CD4-positive, CD25-positive, alpha-beta regulatory T cell (primary cell): ENCODE measurements around the gene PARN. TPM values are rescaled to one million over a fixed set of nuclear protein-coding genes. Genes with fewer than 3 reads are reported as not detected.
"Not testable (repeated sequence)": the region's sequence is repeated elsewhere in the genome, so short reads cannot be mapped to it uniquely, and the experiment has no call there.

Experiments
- ATAC-seq, 2 donors: fragments of 150-1000 bp; cut with Tn5 transposase; one replicate each; pipeline ENCODE4 v1.10.0; 2021; ENCODE audit warnings: low read depth in 2 of 2, moderate number of reproducible peaks in 2 of 2, moderate library complexity in 1 of 2
- DNase-seq, 3 donors: peaks; one replicate each; pipeline versions ENCODE4 v3.0.0 to v3.0.0-alpha.2; 2012 to 2022; ENCODE audit warnings: mixed read lengths in 1 of 3
- H3K27ac ChIP-seq: one replicate; pipeline ENCODE4 v1.7.0; 2013; ENCODE audit warnings: mild to moderate bottlenecking, low read length; ENCODE audit not compliant: insufficient read depth, poor library complexity, severe bottlenecking
- H3K27me3 ChIP-seq: one replicate; pipeline ENCODE4 v1.7.0; 2013; ENCODE audit warnings: low read length; ENCODE audit not compliant: control insufficient read depth, insufficient read depth
- H3K36me3 ChIP-seq: one replicate; pipeline ENCODE4 v1.7.0; 2013; ENCODE audit warnings: mild to moderate bottlenecking, low read length, moderate library complexity; ENCODE audit not compliant: control insufficient read depth, insufficient read depth
- H3K4me1 ChIP-seq: 2 replicates; pipeline ENCODE4 v1.7.0; 2013; ENCODE audit warnings: mild to moderate bottlenecking, low read length; ENCODE audit not compliant: insufficient read depth, control insufficient read depth, poor library complexity, severe bottlenecking
- H3K4me3 ChIP-seq: one replicate; pipeline ENCODE4 v1.7.0; 2013; ENCODE audit warnings: low read depth, mild to moderate bottlenecking, low read length, moderate library complexity
- H3K9me3 ChIP-seq, 2 experiments: 1 replicate in 1 of 2; 2 replicates in 1 of 2; pipeline ENCODE4 v1.7.0; 2013; ENCODE audit warnings: low read length in 2 of 2, mild to moderate bottlenecking in 1 of 2, moderate library complexity in 1 of 2; ENCODE audit not compliant: control insufficient read depth in 2 of 2
- H3K27ac Mint-ChIP-seq, 3 donors: one replicate each; pipeline ENCODE4 v1.8.0; 2020 to 2022; ENCODE audit warnings: mild to moderate bottlenecking in 3 of 3, mixed read lengths in 3 of 3, moderate library complexity in 2 of 3
- H3K27me3 Mint-ChIP-seq: one replicate; pipeline ENCODE4 v1.8.0; 2022; ENCODE audit warnings: mild to moderate bottlenecking, mixed read lengths
- H3K36me3 Mint-ChIP-seq: one replicate; pipeline ENCODE4 v1.8.0; 2020; ENCODE audit warnings: mixed read lengths
- H3K4me1 Mint-ChIP-seq, 4 donors: one replicate each; pipeline ENCODE4 v1.8.0; 2020 to 2022; ENCODE audit warnings: mixed read lengths in 4 of 4, mild to moderate bottlenecking in 1 of 4
- H3K4me3 Mint-ChIP-seq, 4 donors: one replicate each; pipeline ENCODE4 v1.8.0; 2020 to 2022; ENCODE audit warnings: mild to moderate bottlenecking in 4 of 4, mixed read lengths in 4 of 4, moderate library complexity in 3 of 4
- H3K9me3 Mint-ChIP-seq, 7 donors: one replicate each; pipeline ENCODE4 v1.8.0; 2020 to 2022; ENCODE audit warnings: mixed read lengths in 7 of 7, mild to moderate bottlenecking in 3 of 7, moderate library complexity in 2 of 7
- polyA plus RNA-seq, 4 donors: library from polyadenylated mRNA; unstranded; fragments of 300-500 nt; fragmentation: Illumina TruSeq; gene quantifications; one replicate each; pipeline ENCODE4 v1.2.3, GENCODE V29; 2021
- total RNA-seq: library from RNA; stranded (reverse); gene quantifications from one replicate; pipeline ENCODE4 v1.2.3, GENCODE V29; 2022

The PARN gene
- total and polyA plus RNA-seq, 5 donors from 2014 or later: 36.2 to 50.9 (median 46.6) TPM

DNA sequence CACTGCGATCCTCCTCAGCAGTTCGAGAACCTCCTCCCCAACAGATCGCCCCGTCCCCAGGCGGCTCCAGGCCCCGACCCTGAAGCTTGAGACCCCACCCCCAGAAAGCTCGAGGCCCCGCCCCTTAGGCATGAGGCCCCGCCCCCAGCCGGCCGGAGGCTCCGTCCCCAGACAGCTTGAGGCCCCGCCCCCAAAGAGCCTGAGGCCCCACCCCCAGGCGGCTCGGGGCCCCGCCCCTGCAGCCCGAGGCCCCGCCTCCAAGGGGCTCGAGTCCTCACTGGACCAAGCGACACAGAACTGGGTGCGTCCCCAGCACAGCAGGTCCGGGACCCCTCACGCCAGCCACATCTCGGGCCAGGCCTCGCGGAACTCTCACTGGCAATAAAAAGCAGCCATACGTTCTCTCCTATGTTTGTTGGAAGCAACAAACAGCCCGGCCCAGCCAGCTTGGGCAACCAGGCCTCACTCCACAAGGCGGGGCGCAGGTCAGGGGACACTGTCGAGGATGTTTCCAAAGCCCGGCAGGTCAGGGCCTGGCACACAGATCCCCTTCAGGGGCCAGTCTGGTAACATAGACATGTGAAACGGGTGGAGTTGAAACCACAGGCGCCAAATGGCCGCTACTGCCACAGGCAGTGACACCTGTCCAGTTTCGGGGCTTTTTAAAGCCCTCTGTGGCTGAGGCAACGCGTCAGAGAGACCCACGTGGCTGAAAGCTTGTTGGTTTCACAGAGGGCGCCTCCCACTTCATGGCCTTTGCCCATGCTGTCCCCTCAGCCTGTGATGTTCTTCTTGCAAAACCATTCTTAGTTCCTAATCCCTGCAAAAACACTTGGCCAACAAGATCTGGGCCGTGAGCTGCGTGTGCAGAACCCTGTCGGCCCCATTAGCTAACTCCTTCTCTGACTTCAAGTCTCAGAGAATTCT is 224.2 kb downstream of the PARN start:
- Mint-ChIP-seq H3K36me3 (no peaks in the 10 kb centered on the region), H3K9me3 (peaks cover 0 to 1% (median 0%) of the 10 kb centered on the region in 7 donors), H3K27me3 (no peaks in the 10 kb centered on the region), H3K4me1 (no peaks in the 10 kb centered on the region), H3K4me3 (no peak overlapping the region), H3K27ac (no peak overlapping the region)
- Histone ChIP-seq H3K4me1 (no peaks in the 10 kb centered on the region), H3K9me3 (no peaks in the 10 kb centered on the region), H3K4me3 (no peak overlapping the region), H3K27me3 (no peaks in the 10 kb centered on the region), H3K27ac (no peak overlapping the region), H3K36me3 (no peaks in the 10 kb centered on the region)
- ATAC-seq (no peak), DNase-seq (no peak)

DNA sequence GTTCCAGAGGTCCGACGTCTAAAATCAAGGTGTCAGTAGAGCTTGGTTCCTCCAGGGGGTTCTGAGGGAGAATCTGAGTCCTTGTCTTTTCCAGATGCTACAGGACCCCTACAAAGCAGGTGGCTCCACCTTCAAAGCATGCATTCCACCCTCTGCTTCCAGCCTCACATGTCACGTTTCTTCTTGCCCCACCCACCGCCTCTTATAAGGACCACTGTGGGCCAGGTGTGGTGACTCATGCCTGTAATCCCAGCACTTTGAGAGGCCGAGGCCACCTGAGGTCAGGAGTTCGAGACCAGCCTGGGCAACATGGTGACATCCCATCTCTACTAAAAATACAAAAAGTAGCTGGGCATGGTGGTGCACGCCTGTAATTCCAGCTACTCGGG is 227.1 kb downstream of the PARN start:
- ATAC-seq, H3K9me3 ChIP-seq, H3K4me3 Mint-ChIP-seq, H3K27me3 ChIP-seq, H3K27ac Mint-ChIP-seq, H3K9me3 Mint-ChIP-seq, H3K36me3 ChIP-seq, H3K27ac ChIP-seq, DNase-seq, H3K36me3 Mint-ChIP-seq, H3K4me1 Mint-ChIP-seq, H3K27me3 Mint-ChIP-seq, H3K4me3 ChIP-seq, H3K4me1 ChIP-seq: not testable (repeated sequence)

DNA sequence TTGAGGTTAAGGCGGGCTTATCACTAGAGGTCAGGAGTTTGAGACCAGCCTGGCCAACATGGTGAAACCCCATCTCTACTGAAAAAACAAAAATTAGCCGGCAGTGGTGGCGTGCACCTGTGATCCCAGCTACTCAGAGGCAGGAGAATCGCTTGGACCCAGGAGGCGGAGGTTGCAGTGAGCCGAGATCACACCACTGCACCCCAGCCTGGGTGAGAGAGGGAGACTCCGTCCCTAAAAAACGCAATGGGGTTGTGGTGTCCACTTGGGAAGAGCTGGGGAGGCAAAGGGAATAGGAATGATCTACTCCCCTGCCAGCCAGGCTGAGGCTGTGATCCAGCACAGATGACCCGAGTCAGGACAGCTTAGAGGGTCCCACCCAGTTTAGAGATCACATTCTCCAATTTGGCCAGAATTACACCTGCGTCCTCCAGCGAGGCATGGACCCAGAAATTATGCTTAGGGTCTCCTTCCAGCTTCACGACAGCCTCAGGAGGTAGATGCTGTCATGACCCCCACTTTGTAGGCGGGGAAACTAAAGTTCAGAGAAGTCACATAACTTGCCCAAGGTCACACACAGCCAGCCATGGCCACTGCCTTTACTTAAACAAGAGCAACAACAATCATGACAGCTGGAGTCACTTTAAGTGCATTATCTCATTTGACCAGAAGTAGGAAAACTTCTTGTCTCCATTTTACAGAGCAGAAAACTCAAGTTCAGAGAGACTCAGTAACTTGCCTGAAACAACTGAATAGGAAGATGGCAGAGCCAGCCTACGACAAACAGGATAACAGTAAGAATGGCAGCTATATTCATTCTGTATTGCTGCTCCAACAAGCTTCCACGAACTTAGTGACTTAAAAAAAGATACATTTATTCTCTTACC is 227.7 kb downstream of the PARN start:
- not testable (repeated sequence) for H3K36me3 ChIP-seq, H3K36me3 Mint-ChIP-seq, H3K4me3 ChIP-seq, H3K4me1 ChIP-seq, H3K27ac Mint-ChIP-seq, H3K27ac ChIP-seq, H3K27me3 Mint-ChIP-seq, H3K4me1 Mint-ChIP-seq, ATAC-seq, H3K9me3 Mint-ChIP-seq, H3K27me3 ChIP-seq, DNase-seq, H3K4me3 Mint-ChIP-seq, H3K9me3 ChIP-seq

DNA sequence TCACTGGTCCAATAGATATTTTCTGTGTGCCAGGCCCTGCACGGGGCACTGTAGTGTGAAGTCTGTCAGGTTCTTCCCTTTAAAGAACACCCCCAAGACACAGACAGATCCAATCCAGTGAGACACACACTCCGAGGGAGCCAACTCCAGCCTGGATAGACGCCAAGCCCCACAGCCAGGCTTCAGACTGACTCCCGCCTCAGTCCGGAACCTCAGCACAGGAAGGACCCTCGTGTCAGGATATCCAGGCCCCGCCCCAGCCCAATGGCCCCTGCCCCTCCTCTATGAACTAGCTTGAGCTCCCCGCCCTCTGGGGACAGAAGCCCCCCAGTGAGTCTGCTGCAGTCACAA is 228.4 kb downstream of the PARN start:
- not testable (repeated sequence) for H3K4me3 Mint-ChIP-seq, H3K4me1 ChIP-seq, DNase-seq, ATAC-seq, H3K27ac Mint-ChIP-seq, H3K9me3 Mint-ChIP-seq, H3K9me3 ChIP-seq, H3K27me3 Mint-ChIP-seq, H3K4me3 ChIP-seq, H3K27me3 ChIP-seq, H3K27ac ChIP-seq, H3K36me3 ChIP-seq, H3K4me1 Mint-ChIP-seq, H3K36me3 Mint-ChIP-seq

DNA sequence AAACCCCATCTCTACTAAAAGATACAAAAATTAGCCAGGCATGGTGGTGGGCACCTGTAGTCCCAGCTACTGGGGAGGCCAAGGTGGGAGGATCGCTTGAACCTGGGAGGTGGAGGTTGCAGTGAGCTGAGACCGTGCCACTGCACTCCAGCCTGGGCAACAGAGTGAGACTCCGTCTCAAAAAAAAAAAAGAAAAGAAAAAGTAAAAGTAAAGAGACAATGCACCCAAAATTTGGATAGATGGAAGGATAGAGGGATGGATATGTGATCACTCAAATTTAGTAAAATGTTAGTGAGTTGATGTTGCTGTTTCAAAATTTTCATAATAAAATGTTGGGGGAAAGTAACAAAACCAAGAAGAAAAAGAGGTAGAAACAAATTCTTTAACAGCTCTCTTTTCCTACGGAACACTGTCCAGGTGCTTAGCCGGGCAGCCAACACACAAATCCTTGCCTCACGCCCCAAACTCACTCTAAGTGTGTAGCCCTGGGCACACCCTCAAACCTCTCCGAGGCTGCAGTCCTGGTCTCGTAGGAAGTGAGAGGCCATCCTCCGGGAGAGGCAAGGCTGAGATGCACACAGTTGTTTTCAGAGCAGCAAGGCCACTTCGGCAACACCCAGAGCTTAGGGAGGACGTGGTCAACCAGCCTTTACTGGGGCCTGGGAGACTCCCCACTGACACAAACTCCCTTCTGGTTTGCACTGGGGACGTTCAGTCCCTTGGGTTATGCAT is 228.9 kb downstream of the PARN start:
- not testable (repeated sequence) for H3K27me3 ChIP-seq, H3K27me3 Mint-ChIP-seq, H3K9me3 Mint-ChIP-seq, H3K4me1 ChIP-seq, DNase-seq, ATAC-seq, H3K36me3 ChIP-seq, H3K36me3 Mint-ChIP-seq, H3K4me3 ChIP-seq, H3K27ac ChIP-seq, H3K4me1 Mint-ChIP-seq, H3K4me3 Mint-ChIP-seq, H3K9me3 ChIP-seq
- peak overlapping the region in 1 of 3 donors; percentile 86 for H3K27ac Mint-ChIP-seq

DNA sequence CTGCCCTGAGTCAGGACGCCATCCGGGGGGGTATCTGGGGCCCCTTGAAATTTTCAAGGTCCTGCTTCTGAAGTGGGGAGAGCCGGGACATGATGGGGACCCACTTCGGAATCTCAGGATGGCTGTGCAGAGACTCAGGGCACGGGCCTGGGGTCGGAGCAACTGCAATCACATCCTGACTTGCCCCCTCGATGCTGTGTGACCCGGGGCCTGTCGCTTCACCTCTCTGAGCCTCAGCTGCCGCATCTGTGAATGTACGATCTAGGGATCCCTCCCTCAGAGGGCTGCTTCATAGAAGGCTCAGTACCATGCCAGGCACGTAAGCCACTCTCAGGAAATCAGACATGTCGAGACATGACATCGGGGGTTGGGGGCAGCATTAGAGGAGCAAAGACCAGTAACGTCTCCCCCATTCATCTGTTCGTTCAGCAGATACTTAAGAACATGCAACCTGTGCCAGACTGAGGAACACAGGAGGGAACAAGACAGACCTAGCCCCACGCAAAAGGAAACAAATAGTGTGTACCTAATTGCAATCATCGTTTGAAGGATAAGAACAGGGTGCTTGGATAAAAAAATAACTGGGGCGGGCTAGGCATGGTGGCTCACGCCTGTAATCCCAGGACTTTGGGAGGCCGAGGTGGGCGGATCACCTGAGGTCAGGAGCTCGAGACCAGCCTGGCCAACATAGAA is 229.6 kb downstream of the PARN start:
- no peak overlapping the region for H3K27ac ChIP-seq
- ATAC-seq: no peak

More for the DNA sequence above, 229.6 kb downstream of the PARN start:
- H3K27ac Mint-ChIP-seq: no peak overlapping the region
- H3K36me3 ChIP-seq: no peaks in the 10 kb centered on the region
- H3K36me3 Mint-ChIP-seq: no peaks in the 10 kb centered on the region
- no peaks in the 10 kb centered on the region for H3K4me1 Mint-ChIP-seq
- no peak overlapping the region for H3K4me3 ChIP-seq
- peaks cover 5% of the 10 kb centered on the region for H3K27me3 Mint-ChIP-seq
- no peak overlapping the region for H3K4me3 Mint-ChIP-seq
- no peaks in the 10 kb centered on the region for H3K27me3 ChIP-seq
- H3K4me1 ChIP-seq: no peaks in the 10 kb centered on the region
- peaks cover 0 to 1% (median 0%) of the 10 kb centered on the region in 7 donors for H3K9me3 Mint-ChIP-seq
- DNase-seq: no peak
- no peaks in the 10 kb centered on the region for H3K9me3 ChIP-seq
